ENCODE measurements around the gene OPTC.

- TF ChIP-seq EZH2 (IDR thresholded peaks at IDR 0.05; ENCODE audit: borderline replicate concordance, insufficient read depth, low read length, poor library complexity, severe bottlenecking) (no peak), SMC3 (conservative IDR thresholded peaks at IDR 0.05; ENCODE audit: poor library complexity) (no peak), CTCF (IDR thresholded peaks at IDR 0.05; ENCODE audit: poor library complexity, severe bottlenecking) (no peak), POLR2AphosphoS5 (IDR thresholded peaks at IDR 0.05) (no peak), REST (IDR thresholded peaks at IDR 0.05; ENCODE audit: borderline replicate concordance) (no peak), RAD21 (conservative IDR thresholded peaks at IDR 0.05) (no peak), MXI1 (conservative IDR thresholded peaks at IDR 0.05; ENCODE audit: poor library complexity, severe bottlenecking) (no peak), TAF1 (IDR thresholded peaks at IDR 0.05; ENCODE audit: low read depth) (no peak)
Observed at GRCh38 chr1:203539831-203540546, 46.0 kb downstream of the OPTC start.
